Lower lobe of right lung (tissue), 2 donors: ENCODE measurements around the gene ENPP3. TPM values are rescaled to one million over a fixed set of nuclear protein-coding genes. Genes with fewer than 3 reads are reported as not detected.
"Not testable (repeated sequence)": the region's sequence is repeated elsewhere in the genome, so short reads cannot be mapped to it uniquely, and the experiment has no call there.

Experiments
- ATAC-seq, 2 donors: fragments of 200-7000 bp; cut with Tn5 transposase; one replicate each; pipeline ENCODE4 v1.9.1; 2020 to 2022; ENCODE audit warnings: mild to moderate bottlenecking in 2 of 2, moderate library complexity in 2 of 2
- DNase-seq: peaks from one replicate; pipeline ENCODE4 v3.0.0-alpha.2; 2020
- H3K27ac ChIP-seq: fragments of 200-600 bp; one replicate; pipeline ENCODE4 v1.8.0; 2022
- H3K27me3 ChIP-seq: fragments of 200-600 bp; one replicate; pipeline ENCODE4 v1.8.0; 2022; ENCODE audit warnings: low read depth
- H3K36me3 ChIP-seq: fragments of 200-600 bp; one replicate; pipeline ENCODE4 v1.8.0; 2022; ENCODE audit warnings: mild to moderate bottlenecking
- H3K4me1 ChIP-seq: fragments of 200-600 bp; one replicate; pipeline ENCODE4 v1.8.0; 2022
- H3K4me3 ChIP-seq: fragments of 200-600 bp; one replicate; pipeline ENCODE4 v1.8.0; 2022; ENCODE audit warnings: mild to moderate bottlenecking
- H3K9me3 ChIP-seq: fragments of 200-600 bp; one replicate; pipeline ENCODE4 v1.8.0; 2022
- intact Hi-C: fragments of 100-400 bp; cut with DNase I; formaldehyde crosslinking; loops from one replicate; pipeline ENCODE4 v1.11.0; 2022
- total RNA-seq: library from RNA; stranded (reverse); fragmentation: NEBNext Ultra II Directional; extraction: Animal tissue kit (Norgen Biotek cat#: 25700); gene quantifications from one replicate; pipeline ENCODE4 v1.2.1, GENCODE V29; 2021
- TF ChIP-seq, protein P1 (sequence below): fragments of 200-600 bp; IDR thresholded peaks from one replicate; pipeline ENCODE4 v1.8.0; 2022; ENCODE audit warnings: antibody characterized with exemption, mild to moderate bottlenecking
- donor health status: DM: no; HTN: yes; CAD: no; lungs with severe emphysema.

ENPP3 gene
- total RNA-seq, 1 donor from 2014 or later = 1.7 TPM

DNA sequence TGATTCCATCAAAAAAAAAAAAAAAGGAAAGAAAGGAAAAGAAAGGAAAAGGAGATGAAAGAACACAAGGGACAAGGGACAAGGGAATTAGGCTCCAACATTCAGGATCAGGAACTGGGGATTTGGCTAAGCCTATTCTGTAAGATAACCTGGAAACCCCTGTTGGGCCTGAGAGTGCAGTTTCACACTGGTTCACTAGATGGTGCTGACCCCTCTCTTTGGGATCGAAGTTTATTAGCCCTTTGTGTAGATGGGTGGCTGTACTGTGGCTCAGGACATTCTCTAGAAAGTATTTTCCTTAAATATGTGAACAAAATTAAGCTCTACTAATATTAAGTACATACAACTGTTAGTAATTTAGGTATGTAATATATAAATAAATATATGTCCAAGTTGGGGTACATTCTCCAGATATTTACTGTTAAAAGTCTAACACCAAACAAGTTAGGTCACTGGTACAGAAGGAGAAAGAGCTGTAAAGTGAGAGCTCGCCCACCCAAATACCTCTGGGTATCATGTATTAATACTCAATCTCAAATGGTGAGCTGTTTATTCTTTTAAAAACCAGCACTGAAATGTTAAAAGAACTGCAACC is 57.8 kb downstream of the ENPP3 start:
- no peaks in the 10 kb centered on the region for H3K36me3 ChIP-seq
- no peak overlapping the region for H3K27ac ChIP-seq
- intact Hi-C loops = no loop called here
- TF ChIP-seq, protein P1, sequence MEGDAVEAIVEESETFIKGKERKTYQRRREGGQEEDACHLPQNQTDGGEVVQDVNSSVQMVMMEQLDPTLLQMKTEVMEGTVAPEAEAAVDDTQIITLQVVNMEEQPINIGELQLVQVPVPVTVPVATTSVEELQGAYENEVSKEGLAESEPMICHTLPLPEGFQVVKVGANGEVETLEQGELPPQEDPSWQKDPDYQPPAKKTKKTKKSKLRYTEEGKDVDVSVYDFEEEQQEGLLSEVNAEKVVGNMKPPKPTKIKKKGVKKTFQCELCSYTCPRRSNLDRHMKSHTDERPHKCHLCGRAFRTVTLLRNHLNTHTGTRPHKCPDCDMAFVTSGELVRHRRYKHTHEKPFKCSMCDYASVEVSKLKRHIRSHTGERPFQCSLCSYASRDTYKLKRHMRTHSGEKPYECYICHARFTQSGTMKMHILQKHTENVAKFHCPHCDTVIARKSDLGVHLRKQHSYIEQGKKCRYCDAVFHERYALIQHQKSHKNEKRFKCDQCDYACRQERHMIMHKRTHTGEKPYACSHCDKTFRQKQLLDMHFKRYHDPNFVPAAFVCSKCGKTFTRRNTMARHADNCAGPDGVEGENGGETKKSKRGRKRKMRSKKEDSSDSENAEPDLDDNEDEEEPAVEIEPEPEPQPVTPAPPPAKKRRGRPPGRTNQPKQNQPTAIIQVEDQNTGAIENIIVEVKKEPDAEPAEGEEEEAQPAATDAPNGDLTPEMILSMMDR = peak; percentile 77
- H3K9me3 ChIP-seq = no peaks in the 10 kb centered on the region
- H3K4me1 ChIP-seq = no peaks in the 10 kb centered on the region
- no peaks in the 10 kb centered on the region for H3K27me3 ChIP-seq
- DNase-seq = no peak
- peak; percentile 78 to 81 for ATAC-seq
- H3K4me3 ChIP-seq = no peak overlapping the region

DNA sequence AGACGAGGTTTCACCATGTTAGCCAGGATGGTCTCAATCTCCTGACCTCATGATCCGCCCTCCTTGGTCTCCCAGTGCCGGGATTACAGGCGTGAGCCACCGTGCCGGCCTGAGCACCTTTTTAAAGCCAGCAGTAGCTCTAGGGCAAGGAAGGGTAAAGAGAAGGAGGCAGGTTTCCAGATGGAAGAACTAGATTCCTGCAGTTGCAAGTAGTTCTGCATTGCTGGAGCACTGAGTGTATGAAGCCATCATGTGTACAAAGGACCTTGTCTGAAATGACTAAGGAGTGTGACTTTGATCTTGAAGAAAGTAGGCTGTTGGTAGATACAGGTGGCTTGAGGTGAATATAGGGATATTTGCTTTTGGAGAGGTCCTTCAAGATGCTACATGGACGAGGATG is 59.9 kb downstream of the ENPP3 start:
- ATAC-seq (no peak), DNase-seq (no peak)
- intact Hi-C loops = no loop called here
- TF ChIP-seq, protein P1 = no peak
- H3K36me3 ChIP-seq = no peaks in the 10 kb centered on the region
- H3K27ac ChIP-seq = no peak overlapping the region
- no peaks in the 10 kb centered on the region for H3K9me3 ChIP-seq
- no peak overlapping the region for H3K4me3 ChIP-seq
- H3K4me1 ChIP-seq = no peaks in the 10 kb centered on the region
- no peaks in the 10 kb centered on the region for H3K27me3 ChIP-seq

DNA sequence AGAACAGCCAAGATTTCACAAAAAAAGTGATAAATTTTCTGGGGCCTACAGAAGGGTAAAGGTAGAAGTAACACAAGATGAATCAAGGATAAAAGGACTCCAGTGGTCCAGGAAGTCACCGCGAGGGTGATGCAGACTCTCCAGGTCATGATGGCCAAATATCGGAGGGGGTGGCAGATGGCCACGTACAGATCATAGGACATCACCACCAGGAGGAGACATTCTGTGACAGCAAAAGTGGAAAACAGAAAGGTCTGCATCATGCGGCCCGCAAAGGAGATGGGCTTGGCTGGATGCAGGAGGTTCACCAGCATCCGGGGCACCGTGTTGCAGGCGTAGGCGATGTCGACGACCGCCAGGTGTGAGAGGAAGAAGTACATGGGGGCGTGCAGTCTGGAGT is 63.7 kb downstream of the ENPP3 start:
- H3K4me1 ChIP-seq, H3K27me3 ChIP-seq, H3K27ac ChIP-seq, intact Hi-C loops, H3K9me3 ChIP-seq, H3K36me3 ChIP-seq, DNase-seq, H3K4me3 ChIP-seq: not testable (repeated sequence)
- peak in 1 of 2 donors; percentile 18 for ATAC-seq

DNA sequence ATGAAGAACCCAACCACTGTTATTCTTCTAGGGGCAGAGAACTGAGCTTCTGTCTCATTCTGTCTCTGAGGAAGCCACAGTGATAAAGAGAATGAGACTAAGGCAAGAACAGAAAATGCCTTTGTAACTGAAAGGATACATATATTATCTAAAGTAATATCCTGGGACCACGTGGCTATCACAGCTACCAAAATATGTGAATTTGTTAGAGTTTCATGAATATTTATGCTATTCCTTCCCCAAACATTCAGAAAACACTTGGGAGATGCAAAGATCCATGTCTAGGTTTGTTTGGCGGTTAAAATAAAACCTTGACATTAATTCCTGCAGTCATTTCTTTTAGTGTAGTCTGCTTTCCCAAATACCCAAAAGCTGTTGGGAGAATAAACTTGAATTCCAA is 66.8 kb downstream of the ENPP3 start:
- H3K4me1 ChIP-seq, H3K36me3 ChIP-seq, DNase-seq, H3K27ac ChIP-seq, H3K27me3 ChIP-seq, H3K9me3 ChIP-seq, intact Hi-C loops, ATAC-seq, H3K4me3 ChIP-seq: not testable (repeated sequence)

DNA sequence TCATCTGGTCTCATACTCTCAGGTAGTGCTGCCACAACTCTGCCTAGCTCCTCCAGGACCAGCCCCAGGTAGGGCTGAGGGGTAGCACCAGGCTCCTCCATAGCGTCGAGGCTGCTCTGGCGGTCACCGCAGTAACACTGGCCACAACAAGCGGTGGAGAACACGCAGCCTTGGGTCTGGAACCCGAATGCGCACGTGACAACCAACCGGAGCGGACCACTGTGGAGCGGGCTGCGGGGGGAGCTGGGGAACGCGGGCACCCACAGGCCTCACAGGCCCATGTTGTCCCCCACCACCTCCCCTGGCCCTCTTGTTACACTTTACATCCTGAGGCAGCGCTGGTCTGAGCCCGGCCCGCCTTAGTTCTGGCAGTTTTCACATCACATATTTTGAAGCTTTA is 73.8 kb downstream of the ENPP3 start, which contains the start of gene CTAGE9:
Gene CTAGE9, minus strand, starts transcription at position 101 of the 400 bp plus-strand sequence. Its CDS starts 0 bp downstream, at position 101.
- DNase-seq, H3K4me3 ChIP-seq, H3K9me3 ChIP-seq, intact Hi-C loops, H3K4me1 ChIP-seq, ATAC-seq, H3K27me3 ChIP-seq, H3K36me3 ChIP-seq, H3K27ac ChIP-seq: not testable (repeated sequence)

DNA sequence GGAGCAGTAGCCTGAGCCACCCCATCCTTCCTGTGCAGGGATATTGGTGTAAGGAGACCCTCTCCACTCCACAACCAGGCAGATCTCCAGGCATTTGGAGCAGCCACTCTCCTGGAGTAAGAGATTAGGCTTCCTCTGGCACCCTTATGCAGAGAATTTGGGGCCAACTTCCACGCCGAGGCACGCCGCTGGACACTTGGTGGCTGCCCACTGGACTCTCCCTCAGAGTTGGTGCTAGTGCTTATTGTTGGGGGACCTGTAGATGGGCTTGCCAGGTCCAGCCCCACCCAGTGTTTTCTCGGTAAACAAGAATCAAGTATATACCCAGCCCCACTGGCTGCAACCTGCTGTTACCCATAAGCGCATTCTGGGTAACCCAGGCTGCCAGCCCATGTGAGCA is 78.5 kb downstream of the ENPP3 start:
- H3K4me1 ChIP-seq, H3K27me3 ChIP-seq, H3K9me3 ChIP-seq, H3K4me3 ChIP-seq, intact Hi-C loops, H3K27ac ChIP-seq, H3K36me3 ChIP-seq, DNase-seq: not testable (repeated sequence)
- ATAC-seq = peak in 1 of 2 donors; percentile 35

DNA sequence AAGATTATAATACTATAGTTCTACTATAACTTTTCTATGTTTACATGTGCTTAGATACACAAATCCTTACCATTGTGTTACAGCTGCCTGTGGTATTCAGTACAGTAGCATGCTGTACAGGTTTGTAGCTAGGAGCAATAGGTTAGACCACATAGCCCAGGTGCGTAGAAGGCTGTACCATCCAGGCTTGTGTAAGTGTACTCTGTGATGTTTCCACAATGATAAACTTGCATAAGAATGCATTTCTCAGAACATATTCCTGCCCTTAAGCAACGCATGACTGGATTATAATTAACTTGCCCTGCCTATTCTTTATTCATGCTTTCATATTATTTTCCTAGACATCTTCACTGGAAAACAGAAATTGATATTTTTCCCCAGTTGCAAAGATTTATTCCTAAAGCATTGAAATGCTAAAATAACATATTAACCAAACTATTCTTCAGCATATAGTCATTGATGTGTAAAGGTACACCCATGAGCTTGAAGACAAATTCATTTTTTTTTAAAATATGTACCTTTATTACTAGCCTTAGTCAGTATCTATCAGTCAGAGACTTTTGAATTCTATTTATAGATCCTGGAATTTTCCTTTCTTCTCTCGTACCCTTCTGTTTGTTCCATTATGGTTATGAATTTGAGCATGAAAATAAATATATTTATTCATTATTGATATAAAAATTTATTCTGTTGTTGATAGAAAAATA is 80.9 kb downstream of the ENPP3 start:
- Histone ChIP-seq H3K4me3 (no peak overlapping the region), H3K36me3 (no peaks in the 10 kb centered on the region), H3K4me1 (no peaks in the 10 kb centered on the region), H3K27me3 (no peaks in the 10 kb centered on the region), H3K27ac (no peak overlapping the region), H3K9me3 (no peaks in the 10 kb centered on the region)
- ATAC-seq (no peak), DNase-seq (no peak)
- intact Hi-C loops = no loop called here
- TF ChIP-seq, protein P1 = no peak
